ENCODE data around the gene UGT1A9. TPM values are rescaled to one million over a fixed set of nuclear protein-coding genes. Genes with fewer than 3 reads are reported as not detected.

UGT1A9 gene
- total and polyA plus RNA-seq, 2 of the 4 experiments (the other 2 are of a cell fraction): not detected

- CTCF ChIA-PET: interaction anchor here (0.6 kb wide), 1 partner anchor 27 kb away, joined by 3 read pairs; the partner anchor contains the start of gene UGT1A7
- Histone ChIP-seq H4K91ac (ENCODE audit: insufficient read depth, low read depth, low read length) (no peak overlapping the region), H4K5ac (ENCODE audit: low read depth, low read length) (no peak overlapping the region), H3K79me1 (ENCODE audit: low read depth in 1 of 2, low read length in 2 of 2) (no peaks in the 10 kb centered on the region), H2AK9ac (replicated peaks; ENCODE audit: low read depth, low read length, poor library complexity) (no peak overlapping the region), H4K20me1 (ENCODE audit: insufficient read depth, low read length) (no peaks in the 10 kb centered on the region), H2BK20ac (ENCODE audit: low read depth, low read length) (no peak overlapping the region), H3K4me3 (ENCODE audit: insufficient read depth, low read depth, low read length) (no peak overlapping the region), H3K9ac (ENCODE audit: low read depth, low read length) (no peak overlapping the region), H3K36me3 (ENCODE audit: control insufficient read depth, insufficient read depth, low read length) (no peaks in the 10 kb centered on the region), H2BK15ac (ENCODE audit: low read depth, low read length) (no peak overlapping the region), H3K4ac (ENCODE audit: low read depth, low read length) (no peak overlapping the region), H3K4me1 (ENCODE audit: control insufficient read depth, insufficient read depth, low read length) (peaks cover 9% of the 10 kb centered on the region), H3K27ac (ENCODE audit: insufficient read depth, low read length) (no peak overlapping the region), H3K23ac (ENCODE audit: low read depth, low read length) (no peak overlapping the region), H3K9me3 (ENCODE audit: control insufficient read depth, insufficient read depth, low read length) (no peaks in the 10 kb centered on the region), H2AFZ (replicated peaks; ENCODE audit: low read length, poor library complexity) (no peak overlapping the region), H3K18ac (ENCODE audit: low read depth, low read length) (0 out of 2 replicates have a peak overlapping the region, but pooled peaks have one; percentile 9), H2BK120ac (ENCODE audit: low read depth, low read length) (no peak overlapping the region), H3K4me2 (ENCODE audit: low read depth, low read length) (no peak overlapping the region), H2BK5ac (ENCODE audit: low read depth, low read length, poor library complexity, severe bottlenecking) (no peak overlapping the region), H3K14ac (replicated peaks; ENCODE audit: low read depth, low read length) (no peak overlapping the region), H3K27me3 (ENCODE audit: control insufficient read depth, insufficient read depth, low read length) (no peaks in the 10 kb centered on the region), H3K9me1 (ENCODE audit: insufficient read depth, low read length) (no peaks in the 10 kb centered on the region), H2AK5ac (ENCODE audit: low read depth, low read length) (no peak overlapping the region), H3K56ac (ENCODE audit: extremely low read depth, insufficient read depth, low read length) (no peak overlapping the region), H4K8ac (ENCODE audit: low read depth in 2 of 2, low read length in 2 of 2) (no peak overlapping the region)
- dilution Hi-C loops (cut with HindIII; ENCODE audit: low sequenced_read_pairs, unreplicated experiment): no loop called here
- ATAC-seq (ENCODE audit: low read depth) (no peak), DNase-seq (no peak)
- in situ Hi-C loops (cut with MboI; ENCODE audit: low sequenced_read_pairs): no loop called here
- intact Hi-C loops (cut with micrococcal nuclease): no loop called here
- TF ChIP-seq USF2 (IDR thresholded peaks at IDR 0.05; ENCODE audit: low read depth, low read length): peak; percentile 49
- TF ChIP-seq BHLHE40 (IDR thresholded peaks at IDR 0.05; ENCODE audit: low read depth, low read length): no peak
- BruUV-seq (replicated peaks): no TSS peak
- WGBS, 2 experiments (ENCODE audit: extremely low coverage in 2 of 2, insufficient read length in 1 of 2): 71% methylated on average over 1 of the region's 5 CpGs; no CpG with 5 or more reads in 1 of the 2 experiments
- POLR2A ChIA-PET (ENCODE audit: unreplicated experiment): no interaction called here
Observed at GRCh38 chr2:233708942-233709341, 37.2 kb downstream of the UGT1A9 start.
